ENCODE results near the gene GOLGA1.

GRCh38 chr9:124846969-124847368 lies 93.9 kb downstream of the GOLGA1 start:
- TF ChIP-seq, protein P1, sequence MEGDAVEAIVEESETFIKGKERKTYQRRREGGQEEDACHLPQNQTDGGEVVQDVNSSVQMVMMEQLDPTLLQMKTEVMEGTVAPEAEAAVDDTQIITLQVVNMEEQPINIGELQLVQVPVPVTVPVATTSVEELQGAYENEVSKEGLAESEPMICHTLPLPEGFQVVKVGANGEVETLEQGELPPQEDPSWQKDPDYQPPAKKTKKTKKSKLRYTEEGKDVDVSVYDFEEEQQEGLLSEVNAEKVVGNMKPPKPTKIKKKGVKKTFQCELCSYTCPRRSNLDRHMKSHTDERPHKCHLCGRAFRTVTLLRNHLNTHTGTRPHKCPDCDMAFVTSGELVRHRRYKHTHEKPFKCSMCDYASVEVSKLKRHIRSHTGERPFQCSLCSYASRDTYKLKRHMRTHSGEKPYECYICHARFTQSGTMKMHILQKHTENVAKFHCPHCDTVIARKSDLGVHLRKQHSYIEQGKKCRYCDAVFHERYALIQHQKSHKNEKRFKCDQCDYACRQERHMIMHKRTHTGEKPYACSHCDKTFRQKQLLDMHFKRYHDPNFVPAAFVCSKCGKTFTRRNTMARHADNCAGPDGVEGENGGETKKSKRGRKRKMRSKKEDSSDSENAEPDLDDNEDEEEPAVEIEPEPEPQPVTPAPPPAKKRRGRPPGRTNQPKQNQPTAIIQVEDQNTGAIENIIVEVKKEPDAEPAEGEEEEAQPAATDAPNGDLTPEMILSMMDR (conservative IDR thresholded peaks at IDR 0.05; ENCODE audit: low read length) = no peak
- TF ChIP-seq EZH2phosphoT487 (IDR thresholded peaks at IDR 0.05; ENCODE audit: borderline replicate concordance, low read depth, low read length) = no peak
